GM18517 (cell line): Measurements from ENCODE around the gene DEFB118.
"Not testable (repeated sequence)": the region's sequence is repeated elsewhere in the genome, so short reads cannot be mapped to it uniquely, and the experiment has no call there.

Experiments
- ATAC-seq: cut with Tn5 transposase; IDR thresholded peaks from one replicate; pipeline ENCODE4 v1.9.1; 2021; ENCODE audit warnings: mild to moderate bottlenecking, moderate library complexity; ENCODE audit not compliant: unreplicated experiment

Gene DEFB118, protein sequence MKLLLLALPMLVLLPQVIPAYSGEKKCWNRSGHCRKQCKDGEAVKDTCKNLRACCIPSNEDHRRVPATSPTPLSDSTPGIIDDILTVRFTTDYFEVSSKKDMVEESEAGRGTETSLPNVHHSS

DNA sequence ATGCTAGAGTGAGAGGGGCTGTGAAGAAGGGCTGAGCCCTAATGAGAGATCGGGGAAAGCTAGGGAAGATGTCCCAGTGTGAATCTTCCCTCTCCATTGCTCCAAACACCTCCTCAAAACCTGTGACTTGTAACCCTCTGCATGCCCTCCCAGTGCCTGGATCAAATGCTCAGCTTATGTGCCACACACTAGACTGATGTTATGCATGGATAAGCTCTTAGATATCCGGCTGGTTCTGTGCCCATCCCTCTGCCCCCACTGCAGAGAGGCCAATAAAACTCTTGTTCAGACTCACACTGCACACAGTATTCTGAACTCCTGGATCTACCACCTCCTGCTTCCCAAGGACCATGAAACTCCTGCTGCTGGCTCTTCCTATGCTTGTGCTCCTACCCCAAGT lies at the start of gene DEFB118:
Gene DEFB118 (plus strand): TSS at position 301 of the 400 bp plus-strand sequence. CDS start 50 bp downstream, at position 351.
- ATAC-seq: no peak

DNA sequence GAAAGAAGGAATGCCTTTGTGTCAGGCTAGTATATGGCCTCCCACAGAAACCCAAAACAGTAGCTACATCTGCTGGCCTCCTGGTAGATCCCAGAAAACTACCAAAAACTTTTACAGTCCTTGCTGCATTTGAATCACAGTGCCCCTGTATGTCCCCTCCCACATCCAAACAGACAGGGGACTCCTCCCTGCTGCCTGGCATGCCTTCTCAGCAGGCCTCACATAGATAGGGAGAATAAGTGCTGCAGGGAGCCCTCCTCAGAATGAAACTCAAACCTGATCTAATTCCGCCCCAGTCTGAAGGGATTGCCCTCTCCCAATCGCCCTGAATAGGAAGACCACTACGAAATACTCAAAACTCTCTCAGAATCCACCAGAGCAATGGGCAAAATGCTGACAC lies 45.9 kb upstream of the DEFB118 start:
- no peak for ATAC-seq

DNA sequence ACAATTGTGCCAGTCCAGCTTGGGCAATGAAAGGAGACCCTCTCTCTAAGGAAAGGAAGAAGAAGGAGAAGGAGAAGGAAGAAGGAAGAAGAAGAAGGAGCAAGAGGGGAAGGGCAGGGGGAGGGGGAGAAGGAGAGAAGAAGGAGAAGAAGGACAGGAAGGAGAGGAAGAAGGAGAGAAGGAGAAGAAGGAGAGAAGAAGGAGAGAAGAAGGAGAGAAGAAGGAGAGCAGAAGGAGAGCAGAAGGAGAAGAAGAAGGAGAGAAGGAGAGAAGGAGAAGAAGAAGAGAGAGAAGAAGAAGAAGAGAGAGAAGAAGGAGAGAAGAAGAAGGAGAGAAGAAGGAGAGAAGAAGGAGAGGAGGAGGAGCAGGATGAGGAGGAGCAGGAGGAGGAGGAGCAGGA lies 37.5 kb upstream of the DEFB118 start:
- no peak for ATAC-seq

DNA sequence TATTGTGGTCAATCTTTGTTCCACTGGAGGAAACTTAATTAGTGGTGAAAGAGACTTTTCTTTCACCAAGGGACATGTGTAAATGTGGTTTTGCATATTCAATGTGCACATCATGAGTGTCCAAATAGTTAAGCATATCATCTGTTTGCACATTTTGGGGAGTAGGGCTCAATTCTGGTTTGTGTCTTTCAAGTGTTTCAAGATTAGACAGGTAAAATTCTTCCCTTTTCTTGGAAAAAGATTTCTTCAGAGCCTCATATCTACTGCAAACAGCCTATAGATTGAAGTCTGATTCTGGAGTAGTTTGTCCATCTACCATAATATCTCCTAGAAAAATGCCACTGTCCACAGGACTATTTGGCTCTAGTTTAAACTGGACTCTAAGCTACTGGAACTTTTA lies 26.9 kb upstream of the DEFB118 start:
- no peak for ATAC-seq

DNA sequence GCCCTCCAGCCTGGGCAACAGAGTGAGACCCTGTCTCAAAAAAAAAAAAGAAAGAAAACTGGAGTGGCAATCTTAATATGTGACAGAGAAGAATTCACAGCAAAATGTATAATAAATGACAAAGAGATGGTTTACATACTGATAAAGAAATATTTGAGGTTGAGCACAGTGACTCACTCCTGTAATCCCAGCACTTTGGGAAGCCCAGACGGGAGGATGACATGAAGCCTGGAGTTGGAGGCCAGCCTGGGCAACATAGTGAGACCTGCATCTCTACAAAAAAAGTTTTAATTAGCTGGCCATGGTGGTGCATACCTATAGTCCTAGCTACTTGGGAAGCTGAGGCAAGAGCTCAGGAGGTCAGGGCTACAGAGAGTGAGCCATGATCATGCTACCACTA lies 12.4 kb upstream of the DEFB118 start:
- no peak for ATAC-seq

DNA sequence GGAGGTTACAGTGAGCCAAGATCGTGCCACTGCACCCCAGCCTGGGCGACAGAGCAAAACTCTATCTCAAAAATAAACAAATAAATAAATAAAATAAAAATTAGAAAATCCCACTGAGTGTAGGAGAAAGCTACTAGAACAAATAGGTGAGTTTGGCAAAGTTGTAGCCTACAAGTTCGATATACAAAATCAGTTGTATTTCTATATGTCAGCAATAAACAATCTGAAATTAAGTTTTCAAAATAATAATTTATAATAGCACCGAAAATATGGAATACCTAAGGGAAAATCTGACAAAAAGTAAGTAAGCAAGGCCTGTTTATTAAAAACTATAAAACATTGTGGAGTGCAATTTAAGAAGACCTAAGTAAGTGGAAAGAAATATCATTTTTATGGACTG lies 5.1 kb upstream of the DEFB118 start:
- no peak for ATAC-seq

DNA sequence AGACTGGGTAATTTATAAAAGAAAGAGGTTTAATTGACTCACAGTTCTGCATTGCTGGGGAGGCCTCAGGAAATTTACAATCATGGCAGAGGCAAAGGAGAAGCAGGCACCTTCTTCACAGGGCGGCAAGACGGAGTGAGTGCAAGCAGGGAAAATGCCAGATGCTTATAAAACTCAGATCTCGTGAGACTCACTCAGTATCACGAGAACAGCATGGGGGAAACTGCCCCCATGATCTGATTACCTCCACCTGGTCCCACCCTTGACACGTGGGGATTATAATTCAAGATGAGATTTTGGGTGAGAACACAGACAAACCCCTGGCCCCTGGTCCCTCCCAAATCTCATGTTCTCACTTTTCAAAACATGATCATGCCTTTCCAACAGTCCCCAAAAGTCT lies 4.1 kb upstream of the DEFB118 start:
- ATAC-seq: not testable (repeated sequence)

DNA sequence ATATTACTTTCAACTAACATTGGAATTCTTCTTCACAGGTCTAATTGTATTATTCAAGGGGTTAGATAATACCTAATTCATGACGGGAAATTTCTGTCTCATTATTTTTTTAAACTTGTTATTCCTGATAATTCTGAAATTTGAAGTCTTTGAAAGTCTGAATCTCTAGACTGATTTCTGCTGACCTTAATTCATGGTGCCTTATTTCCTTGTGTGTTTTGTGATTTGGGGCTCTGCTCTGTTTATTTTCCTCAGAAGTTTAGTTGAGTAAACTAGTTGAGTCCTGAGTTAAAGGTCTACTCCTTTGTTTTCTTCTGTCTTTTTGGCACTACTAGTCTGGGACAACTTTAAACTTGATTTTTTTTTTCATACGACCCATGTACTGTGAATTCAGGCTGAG lies 5.9 kb downstream of the DEFB118 start:
- no peak for ATAC-seq

DNA sequence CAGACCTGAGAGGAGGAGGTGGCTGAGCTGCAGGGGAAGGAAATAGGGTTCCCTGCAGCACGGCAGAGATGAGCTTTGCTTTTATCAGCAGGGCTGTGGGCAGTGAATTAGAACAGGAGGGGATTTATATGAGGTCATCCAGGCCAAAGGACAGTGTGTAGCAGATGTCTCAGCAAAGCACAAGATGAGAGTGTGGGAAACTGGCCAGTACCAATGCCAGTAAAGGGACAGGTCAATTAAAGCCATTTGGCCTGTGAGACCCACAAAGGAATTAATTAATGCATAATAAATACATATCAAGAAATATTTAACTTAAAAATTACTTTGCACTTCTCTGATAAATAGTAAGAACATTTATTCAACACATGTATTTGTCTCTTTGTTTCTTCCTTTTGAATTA lies 22.1 kb downstream of the DEFB118 start, which contains the start of gene DEFB119:
Gene DEFB119 (minus strand): TSS at position 101 of the 400 bp plus-strand sequence. CDS start 107 bp downstream, outside the sequence.
- ATAC-seq: no peak

DNA sequence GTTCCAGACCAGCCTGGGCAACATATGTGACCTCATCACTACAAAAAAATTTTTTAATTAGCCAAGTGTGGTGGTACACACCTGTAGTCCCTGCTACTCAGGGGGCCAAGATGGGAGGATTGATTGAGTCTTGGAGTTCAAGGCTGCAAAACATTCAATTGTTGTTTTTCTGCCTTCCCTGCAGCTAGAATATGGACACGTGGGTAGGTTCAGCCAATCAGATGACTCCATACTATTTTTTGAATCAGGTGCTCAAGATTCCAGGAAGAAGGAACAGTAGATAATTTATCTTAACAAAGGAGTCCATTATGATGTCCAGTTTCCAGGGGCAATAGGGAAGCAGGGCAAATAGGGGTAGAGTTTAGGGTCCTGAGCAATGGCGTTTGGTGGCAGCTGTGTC lies 24.4 kb downstream of the DEFB118 start:
- ATAC-seq: no peak

DNA sequence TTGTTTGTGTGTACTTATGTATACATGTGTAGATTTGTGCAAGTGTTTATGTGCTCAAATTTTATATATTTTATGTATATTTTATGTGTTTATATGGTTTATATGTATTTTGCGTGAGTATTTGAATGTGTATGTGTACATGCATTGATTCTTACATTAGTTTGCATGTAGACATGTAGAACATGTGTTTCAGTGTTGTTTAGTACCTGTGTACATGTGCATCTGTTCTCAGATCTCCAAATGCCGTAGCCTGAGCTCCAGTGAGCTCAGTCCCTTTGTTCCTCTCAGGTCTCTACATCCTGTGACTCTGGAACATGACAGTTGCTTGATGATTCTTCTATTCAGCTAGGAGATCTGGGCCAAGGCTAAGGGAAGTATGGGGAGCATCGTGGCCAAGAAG lies 26.5 kb downstream of the DEFB118 start:
- no peak for ATAC-seq

DNA sequence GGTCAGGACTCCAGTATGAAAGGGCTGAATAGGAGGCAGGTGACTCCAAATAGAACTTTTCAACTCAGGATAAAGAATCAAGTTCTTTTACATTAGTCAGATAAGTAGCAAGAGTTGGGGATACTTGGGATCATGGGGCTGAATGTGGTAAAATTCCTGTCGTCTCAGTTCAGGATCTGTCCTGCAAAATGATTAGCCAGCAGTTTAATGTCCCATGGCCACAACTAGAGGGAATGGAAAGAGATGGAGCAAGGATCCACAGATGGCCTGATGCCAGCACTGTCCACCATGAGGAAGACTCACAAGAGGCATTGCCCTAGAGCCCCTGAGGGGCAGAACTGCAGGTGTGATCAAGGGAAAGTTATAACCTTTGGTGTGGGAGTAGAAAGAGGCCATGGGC lies 35.5 kb downstream of the DEFB118 start:
- ATAC-seq: no peak

DNA sequence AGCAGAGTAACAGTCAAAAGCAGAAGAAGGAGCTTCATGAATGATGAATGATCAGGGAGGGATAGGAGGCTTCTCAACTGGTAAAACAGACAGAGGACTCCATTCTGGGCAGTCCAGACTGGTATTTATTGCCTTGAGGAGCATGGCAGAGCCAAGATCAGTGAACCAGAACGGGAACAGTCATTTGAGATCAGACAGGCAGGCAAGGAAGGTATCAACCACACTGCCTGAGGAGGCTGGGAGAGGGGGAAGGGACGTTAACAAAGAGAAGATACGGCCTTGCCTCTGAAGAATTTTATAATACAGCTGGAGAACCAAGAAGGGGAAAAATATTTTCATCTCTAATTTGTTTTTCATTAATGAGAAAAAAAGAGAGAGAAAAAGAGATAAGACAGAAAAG lies 37.7 kb downstream of the DEFB118 start, which contains the start of gene DEFB121:
Gene DEFB121 (minus strand): TSS at position 101 of the 400 bp plus-strand sequence. CDS start 63 bp downstream, at position 38.
- no peak for ATAC-seq

DNA sequence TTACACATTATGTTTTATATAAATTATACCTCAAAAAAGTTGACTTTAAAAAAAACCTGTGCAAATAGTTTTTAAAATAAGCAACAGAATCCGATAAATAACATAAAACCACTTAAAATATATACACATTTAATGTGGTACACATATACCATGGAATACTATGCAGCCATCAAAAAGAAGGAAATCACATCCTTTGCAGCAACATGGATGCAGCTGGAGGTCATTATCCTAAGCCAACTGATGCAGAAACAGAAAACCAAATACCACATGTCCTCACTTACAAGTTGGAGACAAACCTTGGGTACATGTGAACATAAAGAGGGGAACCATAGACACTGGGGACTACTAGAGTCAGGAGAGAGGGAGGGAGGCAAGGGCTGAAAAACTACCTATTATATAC lies 41.6 kb downstream of the DEFB118 start:
- no peak for ATAC-seq

DNA sequence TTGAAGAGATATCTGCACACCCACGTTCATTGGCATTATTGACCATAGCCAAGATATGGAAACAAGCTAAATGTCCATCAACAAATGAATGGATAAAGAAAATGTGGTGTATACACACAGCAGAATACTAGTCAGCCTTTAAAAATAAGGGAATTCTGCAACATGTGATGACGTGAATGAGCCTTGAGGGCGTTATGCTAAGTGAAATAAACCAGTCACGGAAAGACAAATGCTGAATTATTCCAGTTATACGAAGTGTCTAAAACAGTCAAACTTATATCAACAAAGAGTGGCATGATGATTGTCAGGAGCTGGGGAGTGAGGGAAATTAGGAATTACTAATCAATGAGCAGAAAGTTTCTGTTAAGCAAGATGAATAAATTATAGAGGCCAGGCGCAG lies 46.0 kb downstream of the DEFB118 start:
- ATAC-seq: no peak

DNA sequence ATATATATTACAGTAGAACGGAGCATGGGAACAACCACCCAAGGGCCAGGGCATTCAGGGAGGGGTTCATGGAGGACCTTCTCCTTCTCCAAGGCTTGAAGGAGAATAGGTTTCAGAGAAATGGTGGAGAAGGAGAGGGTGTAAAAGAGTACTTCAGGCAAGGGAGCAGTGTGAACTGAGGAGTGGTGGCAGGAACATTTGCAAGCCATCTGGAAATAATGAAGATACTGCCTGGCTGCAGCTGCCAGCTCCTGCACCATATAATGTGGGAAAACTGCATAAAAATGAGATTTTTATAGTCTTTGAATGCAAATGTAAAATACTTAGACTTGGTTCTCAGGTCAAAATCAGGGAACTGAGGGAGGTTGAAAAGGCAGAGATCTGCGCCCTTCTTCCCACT lies 47.3 kb downstream of the DEFB118 start:
- no peak for ATAC-seq

DNA sequence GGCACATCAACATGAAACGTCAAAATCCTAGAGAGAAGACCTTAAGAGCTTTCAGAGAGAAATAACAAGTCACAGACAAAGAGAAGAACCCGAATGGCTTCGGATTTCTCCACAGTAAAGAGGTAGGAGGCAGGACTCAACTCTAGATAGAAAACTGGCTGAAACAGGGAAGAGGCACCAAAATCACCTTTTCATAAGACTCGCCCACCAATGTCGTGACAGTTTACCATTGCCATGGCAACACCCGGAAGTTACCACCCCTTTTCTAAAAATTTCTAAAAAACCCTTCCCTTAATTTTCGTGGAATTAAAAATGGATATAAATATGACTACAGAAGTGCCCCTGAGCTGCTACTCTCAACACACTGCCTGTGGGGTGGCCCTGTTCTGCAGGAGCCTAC lies 49.9 kb downstream of the DEFB118 start:
- ATAC-seq: no peak
